GM19238 (cell line): ENCODE results near the gene TAS2R42.

Source experiments
- DNase-seq: peaks from one replicate; pipeline ENCODE4 v3.0.0; 2011; ENCODE audit warnings: low spot score; ENCODE audit not compliant: insufficient read length

TAS2R42 gene

DNA sequence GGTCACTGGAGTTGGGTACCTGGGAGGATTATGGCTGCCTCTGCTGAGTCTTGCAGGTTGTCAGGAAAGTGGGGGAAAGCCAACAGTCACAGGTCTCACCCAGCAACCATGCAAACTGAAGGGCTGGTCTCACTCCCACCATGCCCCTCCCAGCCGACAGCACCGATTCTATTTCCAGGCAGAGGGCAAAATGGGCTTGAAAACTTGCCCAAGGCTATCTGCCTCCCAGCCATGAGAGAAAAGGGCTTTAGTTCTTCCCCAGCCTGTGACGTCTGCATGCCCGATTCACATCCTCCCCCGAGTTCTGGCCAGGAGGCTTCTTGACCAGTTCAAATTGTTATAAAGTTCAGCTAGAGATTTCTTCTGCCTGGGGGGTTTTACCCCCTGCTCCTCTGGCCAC is 42.4 kb downstream of the TAS2R42 start:
- no peak for DNase-seq

DNA sequence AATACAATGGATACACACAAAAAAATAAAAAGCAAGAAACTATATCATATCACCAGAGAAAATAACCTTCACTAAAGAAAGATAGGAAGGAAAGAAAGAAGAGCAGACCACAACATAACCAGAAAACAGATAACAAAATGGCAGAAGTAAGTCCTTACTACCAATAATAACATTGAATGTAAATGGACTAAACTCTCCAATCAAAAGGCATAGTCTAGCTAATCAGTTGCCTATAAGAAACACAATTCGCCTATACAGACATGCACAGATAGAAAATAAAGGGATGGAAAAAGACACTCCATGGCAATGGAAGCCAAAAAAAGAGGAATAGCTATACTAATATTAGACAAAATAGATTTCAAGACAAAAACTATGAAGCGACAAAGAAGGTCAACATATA is 43.4 kb downstream of the TAS2R42 start:
- DNase-seq: no peak

DNA sequence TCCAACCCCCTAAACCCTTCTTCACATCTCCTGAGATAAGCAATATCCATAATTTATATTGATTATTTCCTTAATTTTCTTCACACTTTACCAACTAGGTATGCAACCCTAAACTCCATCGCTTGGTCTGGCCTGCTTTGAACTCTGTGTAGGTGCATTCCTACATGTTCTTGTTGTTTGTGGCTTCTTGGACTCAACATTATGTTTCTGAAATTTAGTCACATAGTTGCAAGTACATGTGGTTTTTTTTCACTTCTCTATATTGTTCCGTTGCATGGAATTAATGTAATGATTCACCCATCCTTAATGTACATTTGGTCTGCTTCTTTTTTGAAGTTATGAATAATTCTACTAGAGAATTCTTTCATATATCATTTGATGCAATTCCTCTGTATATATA is 50.7 kb downstream of the TAS2R42 start:
- DNase-seq: no peak
